Right lobe of liver (tissue), 6 donors: ENCODE data around the gene PGD. TPM values are rescaled to one million over a fixed set of nuclear protein-coding genes. Genes with fewer than 3 reads are reported as not detected.
"Not testable (repeated sequence)": the region's sequence is repeated elsewhere in the genome, so short reads cannot be mapped to it uniquely, and the experiment has no call there.

ENCODE experiments used
- ATAC-seq, 4 donors: fragments of 200-7000 bp; cut with Tn5 transposase; one replicate each; pipeline ENCODE4 v1.9.1; 2020; ENCODE audit warnings: mild to moderate bottlenecking in 4 of 4, moderate library complexity in 4 of 4
- DNase-seq, 3 donors: peaks; one replicate each; pipeline ENCODE4 v3.0.0-alpha.2; 2020
- H3K27ac ChIP-seq, 3 donors: fragments of 200-600 bp; one replicate each; pipeline ENCODE4 v1.8.0; 2022
- H3K27me3 ChIP-seq, 2 donors: fragments of 200-600 bp; one replicate each; pipeline ENCODE4 v1.8.0; 2022
- H3K36me3 ChIP-seq, 4 donors: fragments of 200-600 bp; sonication (generic) in 1 of 4; one replicate each; pipeline versions ENCODE4 v1.5.1 to v1.8.0; 2017 to 2022; ENCODE audit warnings: control low read depth in 1 of 4
- H3K4me1 ChIP-seq, 4 donors: fragments of 200-600 bp; sonication (generic) in 1 of 4; one replicate each; pipeline versions ENCODE4 v1.5.1 to v1.8.0; 2017 to 2022; ENCODE audit warnings: control low read depth in 1 of 4
- H3K4me3 ChIP-seq, 3 donors: fragments of 200-600 bp; one replicate each; pipeline ENCODE4 v1.8.0; 2022
- H3K9me3 ChIP-seq, 4 donors: fragments of 200-600 bp; sonication (generic) in 1 of 4; one replicate each; pipeline versions ENCODE4 v1.5.1 to v1.8.0; 2017 to 2022; ENCODE audit warnings: control low read depth in 1 of 4
- POLR2A ChIP-seq: fragments of 450-650 bp; IDR thresholded peaks from one replicate; pipeline ENCODE4 v1.6.1; 2017; ENCODE audit warnings: antibody characterized with exemption, mild to moderate bottlenecking
- WGBS: methylation state at CpG from one replicate; pipeline ENCODE4 v1.1.6; 2018; ENCODE audit warnings: low coverage, low lambda C conversion rate; ENCODE audit not compliant: insufficient coverage; ENCODE audit errors: missing lambda C conversion rate; 5-methylcytosine and 5-hydroxymethylcytosine counted together
- intact Hi-C, 2 donors: fragments of 100-400 bp; cut with DNase I; formaldehyde crosslinking; loops; one replicate each; pipeline versions ENCODE4 v1.11.2 to v1.14.1; 2022
- total RNA-seq, 6 experiments: library from RNA; depleted of rRNA in 2 of 6; stranded (reverse); fragments of >200 nt in 2 of 6; fragmentation: NEBNext Ultra II Directional in 3 of 6; extraction: Animal tissue kit (Norgen Biotek cat#: 25700) in 3 of 6; gene quantifications; one replicate each; pipeline versions ENCODE4 v1.1.0 to v1.2.4, GENCODE V29; 2016 to 2023
- TF ChIP-seq, protein P1 (sequence below), 4 donors: fragments of 200-600 bp in 3 of 4; fragments of 450-650 bp in 1 of 4; IDR thresholded peaks; one replicate each; pipeline versions ENCODE4 v1.5.1 to v1.8.0; 2016 to 2022; ENCODE audit warnings: antibody characterized with exemption in 4 of 4, mild to moderate bottlenecking in 2 of 4
- donor health status: DM: no; HTN: yes; CAD: no.
- donor health status: DM: no; HTN: no; CAD: no.
- donor health status: DM: no; HTN: no; CAD: no.
- donor health status: DM: no; HTN: yes; CAD: no.
- donor health status: DM: no; HTN: yes; CAD: no.

Gene PGD
- total RNA-seq, 6 experiments from 2014 or later = 51.9 to 151 (median 72.0) TPM

GRCh38 chr1:10424034-10424433, 25.2 kb downstream of the PGD start:
- DNase-seq = peak; percentile 31 to 74 (median 74)
- Histone ChIP-seq H3K4me1 (peaks cover 0 to 10% (median 0%) of the 10 kb centered on the region in 4 donors), H3K27me3 (no peaks in the 10 kb centered on the region), H3K4me3 (no peak overlapping the region), H3K36me3 (peaks cover 0 to 20% (median 10%) of the 10 kb centered on the region in 4 donors), H3K9me3 (no peaks in the 10 kb centered on the region), H3K27ac (no peak overlapping the region)
- TF ChIP-seq, protein P1, sequence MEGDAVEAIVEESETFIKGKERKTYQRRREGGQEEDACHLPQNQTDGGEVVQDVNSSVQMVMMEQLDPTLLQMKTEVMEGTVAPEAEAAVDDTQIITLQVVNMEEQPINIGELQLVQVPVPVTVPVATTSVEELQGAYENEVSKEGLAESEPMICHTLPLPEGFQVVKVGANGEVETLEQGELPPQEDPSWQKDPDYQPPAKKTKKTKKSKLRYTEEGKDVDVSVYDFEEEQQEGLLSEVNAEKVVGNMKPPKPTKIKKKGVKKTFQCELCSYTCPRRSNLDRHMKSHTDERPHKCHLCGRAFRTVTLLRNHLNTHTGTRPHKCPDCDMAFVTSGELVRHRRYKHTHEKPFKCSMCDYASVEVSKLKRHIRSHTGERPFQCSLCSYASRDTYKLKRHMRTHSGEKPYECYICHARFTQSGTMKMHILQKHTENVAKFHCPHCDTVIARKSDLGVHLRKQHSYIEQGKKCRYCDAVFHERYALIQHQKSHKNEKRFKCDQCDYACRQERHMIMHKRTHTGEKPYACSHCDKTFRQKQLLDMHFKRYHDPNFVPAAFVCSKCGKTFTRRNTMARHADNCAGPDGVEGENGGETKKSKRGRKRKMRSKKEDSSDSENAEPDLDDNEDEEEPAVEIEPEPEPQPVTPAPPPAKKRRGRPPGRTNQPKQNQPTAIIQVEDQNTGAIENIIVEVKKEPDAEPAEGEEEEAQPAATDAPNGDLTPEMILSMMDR (IDR thresholded peaks at IDR 0.05) = no peak
- TF ChIP-seq POLR2A = no peak
- WGBS = 28% methylated on average over 8 of the region's 9 CpGs
- intact Hi-C loops = loop anchor here in 1 of 2 donors (10.0 kb wide), 1 partner anchor 49 kb away; no protein-coding TSS in a partner anchor
- peak; percentile 56 to 88 (median 62) for ATAC-seq

GRCh38 chr1:10424651-10425050, 25.8 kb downstream of the PGD start:
- no peak for ATAC-seq
- H3K27me3 ChIP-seq = no peaks in the 10 kb centered on the region
- peak in 1 of 3 donors; percentile 11 for DNase-seq
- no peaks in the 10 kb centered on the region for H3K9me3 ChIP-seq
- 65% methylated on average over 7 of the region's 8 CpGs for WGBS
- peaks cover 0 to 10% (median 0%) of the 10 kb centered on the region in 4 donors for H3K4me1 ChIP-seq
- no peak for TF ChIP-seq POLR2A
- TF ChIP-seq, protein P1 (IDR thresholded peaks at IDR 0.05) = no peak
- intact Hi-C loops = loop anchor here in 1 of 2 donors (10.0 kb wide), 1 partner anchor 50 kb away; no protein-coding TSS in a partner anchor
- no peak overlapping the region for H3K4me3 ChIP-seq
- H3K27ac ChIP-seq = no peak overlapping the region
- H3K36me3 ChIP-seq = peaks cover 0 to 16% (median 7%) of the 10 kb centered on the region in 4 donors

- 60% methylated on average over 1 of the region's 21 CpGs for WGBS
- peaks cover 0 to 10% (median 0%) of the 10 kb centered on the region in 4 donors for H3K4me1 ChIP-seq
- H3K9me3 ChIP-seq, H3K27me3 ChIP-seq, H3K27ac ChIP-seq, ATAC-seq, H3K4me3 ChIP-seq, H3K36me3 ChIP-seq: not testable (repeated sequence)
- intact Hi-C loops = loop anchor here in 1 of 2 donors (10.0 kb wide), 1 partner anchor 51 kb away; no protein-coding TSS in a partner anchor
- peak in 1 of 3 donors; percentile 53 for DNase-seq
Observed at GRCh38 chr1:10425826-10426534, 27.1 kb downstream of the PGD start.

DNA sequence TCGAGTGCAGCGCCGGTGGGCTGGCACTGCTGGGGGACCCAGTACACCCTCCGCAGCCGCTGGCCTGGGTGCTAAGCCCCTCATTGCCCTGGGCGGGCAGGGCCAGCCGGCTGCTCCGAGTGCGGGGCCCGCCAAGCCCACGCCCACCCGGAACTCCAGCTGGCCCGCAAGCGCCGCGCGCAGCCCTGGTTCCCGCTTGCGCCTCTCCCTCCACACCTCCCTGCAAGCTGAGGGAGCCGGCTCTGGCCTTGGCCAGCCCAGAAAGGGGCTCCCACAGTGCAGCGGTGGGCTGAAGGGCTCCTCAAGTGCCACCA, 27.6 kb downstream of the PGD start:
- H3K36me3 ChIP-seq, ATAC-seq, H3K9me3 ChIP-seq, H3K27ac ChIP-seq, H3K27me3 ChIP-seq, DNase-seq, H3K4me3 ChIP-seq: not testable (repeated sequence)
- peaks cover 0 to 15% (median 0%) of the 10 kb centered on the region in 4 donors for H3K4me1 ChIP-seq
- no CpG with 5 or more reads among the region's 21 CpGs for whole genome bisulfite sequencing
- intact Hi-C loops = loop anchor here in 1 of 2 donors (10.0 kb wide), 1 partner anchor 52 kb away; no protein-coding TSS in a partner anchor

GRCh38 chr1:10428984-10429383, 30.1 kb downstream of the PGD start:
- Histone ChIP-seq H3K27ac (no peak overlapping the region), H3K4me3 (no peak overlapping the region), H3K4me1 (peaks cover 0 to 15% (median 0%) of the 10 kb centered on the region in 4 donors), H3K27me3 (no peaks in the 10 kb centered on the region), H3K36me3 (no peaks in the 10 kb centered on the region), H3K9me3 (no peaks in the 10 kb centered on the region)
- TF ChIP-seq, protein P1 (IDR thresholded peaks at IDR 0.05) = no peak
- TF ChIP-seq POLR2A = no peak
- peak in 1 of 3 donors; percentile 51 for DNase-seq
- ATAC-seq = no peak
- WGBS = 74% methylated on average over 4 of the region's 5 CpGs
- intact Hi-C loops = loop anchor here in 1 of 2 donors (10.0 kb wide), 1 partner anchor 54 kb away; no protein-coding TSS in a partner anchor
